MV-4-11 (cell line): ENCODE measurements around the gene SND1.

ENCODE experiments used
- DNase-seq: peaks from one replicate; lab custom pipeline; 2025; lab: John Stamatoyannopoulos, UW

The SND1 gene

DNA sequence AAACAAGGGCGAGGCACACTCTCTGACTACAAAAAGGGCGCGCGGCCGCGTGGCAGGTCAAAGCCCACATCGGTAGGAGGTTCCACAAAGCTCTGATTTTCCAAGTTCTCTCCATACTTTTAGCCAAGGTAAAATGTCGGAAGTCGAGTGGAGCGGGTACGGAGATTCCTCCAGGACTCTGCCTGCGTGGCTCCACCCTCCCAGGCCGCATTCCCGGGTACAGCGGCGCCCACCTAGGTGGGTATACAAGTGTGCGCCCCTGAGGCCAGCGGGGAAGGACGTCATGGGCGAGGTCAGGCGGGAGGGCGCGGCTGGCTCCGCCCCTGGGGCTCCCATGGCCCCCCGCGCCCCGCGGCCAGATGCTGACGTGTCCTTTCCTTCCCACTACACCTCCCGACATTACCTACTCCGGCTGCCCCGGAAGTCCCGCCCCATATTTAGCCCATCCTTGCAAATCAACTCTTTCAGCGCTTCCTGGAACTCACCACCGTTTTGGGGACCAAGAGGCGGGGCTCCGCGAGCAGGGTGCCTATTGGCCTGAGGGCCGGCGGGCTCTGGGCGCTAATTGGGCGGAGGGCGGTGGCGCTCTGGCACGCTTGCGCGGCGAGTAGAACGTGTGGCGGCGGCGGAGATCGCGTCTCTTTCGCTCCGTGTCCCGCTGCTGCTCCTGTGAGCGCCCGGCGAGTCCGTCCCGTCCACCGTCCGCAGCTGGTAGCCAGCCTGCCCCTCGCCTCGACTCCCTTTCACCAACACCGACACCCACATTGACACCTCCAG is at the start of gene SND1:
SND1 (plus strand) TSS at position 639 of the 777 bp plus-strand sequence. CDS start 180 bp downstream, outside the sequence.
- peak; percentile 99 for DNase-seq

GRCh38 chr7:127608446-127608845 is 43.5 kb upstream of the SND1 start:
- DNase-seq, result no peak

GRCh38 chr7:127609297-127609696 is 42.7 kb upstream of the SND1 start:
- DNase-seq, result no peak

GRCh38 chr7:127612263-127612662 is 39.7 kb upstream of the SND1 start:
- DNase-seq, result no peak

GRCh38 chr7:127616724-127617123 is 35.3 kb upstream of the SND1 start:
- no peak for DNase-seq

DNA sequence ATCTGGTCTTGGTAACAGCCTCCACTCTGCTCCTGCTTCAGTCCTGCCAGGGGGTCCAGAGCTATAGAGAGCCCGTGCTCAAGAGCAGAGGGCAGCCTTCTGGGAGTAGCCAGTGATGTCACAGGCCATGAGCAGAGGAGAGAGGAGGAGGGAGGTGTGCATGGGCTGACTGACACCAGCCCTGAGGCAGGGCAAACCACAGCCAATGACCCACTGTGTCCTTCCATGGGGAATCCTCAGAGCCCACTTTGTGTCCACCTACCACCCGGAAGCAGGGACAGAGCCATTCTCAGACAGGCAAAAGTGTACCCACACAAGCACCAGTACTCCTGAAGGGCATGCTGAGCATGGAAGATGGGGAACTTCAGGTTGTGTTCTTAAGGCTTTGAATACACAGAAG is 34.0 kb upstream of the SND1 start, which contains the start of gene PAX4:
PAX4 (minus strand) TSS at position 101 of the 400 bp plus-strand sequence. CDS start 2,214 bp downstream, outside the sequence.
- DNase-seq, result no peak

GRCh38 chr7:127618775-127619174 is 33.2 kb upstream of the SND1 start:
- no peak for DNase-seq

- no peak for DNase-seq
Observed at GRCh38 chr7:127619681-127620405, 32.2 kb upstream of the SND1 start.

DNA sequence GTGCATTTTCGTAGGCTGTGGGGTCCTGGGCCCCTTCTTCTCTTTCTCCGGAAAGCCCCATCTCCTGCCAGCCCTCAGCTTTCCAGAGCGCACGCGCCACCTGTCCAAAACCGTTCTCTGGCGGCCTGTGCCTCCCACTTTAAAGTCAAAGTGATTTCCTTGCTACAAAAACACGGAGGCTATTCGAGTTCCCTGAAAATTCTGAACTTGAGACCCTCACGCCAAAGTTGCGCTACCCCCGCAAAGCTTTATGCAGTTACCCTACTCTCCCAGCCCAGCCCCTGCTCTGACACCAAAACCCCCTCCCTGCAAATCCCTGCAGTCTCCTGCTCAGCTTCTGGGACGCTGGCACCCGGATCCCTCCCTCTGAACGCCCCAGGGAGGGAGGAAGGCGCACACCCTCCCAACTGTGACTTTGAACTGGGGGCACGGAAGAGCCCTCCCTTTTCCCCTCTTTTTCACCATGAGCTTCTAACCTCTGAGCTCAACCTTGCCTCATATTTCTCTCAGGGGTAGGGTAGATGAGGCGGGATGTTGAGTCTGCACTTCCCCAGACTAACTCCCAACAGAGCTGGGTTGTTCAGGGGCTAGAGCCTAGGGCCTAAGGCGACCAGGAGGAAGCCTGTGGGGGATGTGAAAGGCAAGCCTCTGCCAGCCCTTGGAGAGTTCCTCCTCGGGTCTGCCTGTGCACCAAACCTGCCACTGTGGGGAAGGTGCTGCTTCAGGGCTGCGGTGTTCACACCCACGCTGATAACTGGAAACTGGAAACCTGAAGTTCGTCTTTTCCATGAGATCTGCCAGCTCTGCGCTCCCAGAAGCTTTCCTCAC is 31.4 kb upstream of the SND1 start:
- DNase-seq, result peak; percentile 48

GRCh38 chr7:127625331-127625730 is 26.7 kb upstream of the SND1 start:
- peak; percentile 3 for DNase-seq

DNA sequence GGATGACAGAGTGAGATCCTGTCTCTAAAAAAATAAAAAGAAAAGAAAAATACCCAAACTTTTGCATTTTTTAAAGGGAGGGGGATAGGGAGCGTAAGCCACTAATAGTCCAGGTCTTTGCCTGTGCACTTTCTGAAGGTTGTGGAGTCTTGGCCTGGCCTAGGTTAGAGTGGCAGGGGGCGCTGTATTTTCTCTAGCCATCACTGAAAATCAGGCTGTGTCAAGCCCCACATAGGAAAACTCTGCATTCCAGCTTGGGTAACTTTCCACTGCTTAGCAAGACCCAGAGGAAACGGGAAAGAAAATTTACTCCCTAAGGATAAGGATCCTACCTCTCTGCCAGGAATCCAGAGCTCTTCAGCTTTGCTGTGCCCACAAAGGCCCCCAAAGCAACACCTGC is 23.5 kb upstream of the SND1 start:
- DNase-seq, result no peak

DNA sequence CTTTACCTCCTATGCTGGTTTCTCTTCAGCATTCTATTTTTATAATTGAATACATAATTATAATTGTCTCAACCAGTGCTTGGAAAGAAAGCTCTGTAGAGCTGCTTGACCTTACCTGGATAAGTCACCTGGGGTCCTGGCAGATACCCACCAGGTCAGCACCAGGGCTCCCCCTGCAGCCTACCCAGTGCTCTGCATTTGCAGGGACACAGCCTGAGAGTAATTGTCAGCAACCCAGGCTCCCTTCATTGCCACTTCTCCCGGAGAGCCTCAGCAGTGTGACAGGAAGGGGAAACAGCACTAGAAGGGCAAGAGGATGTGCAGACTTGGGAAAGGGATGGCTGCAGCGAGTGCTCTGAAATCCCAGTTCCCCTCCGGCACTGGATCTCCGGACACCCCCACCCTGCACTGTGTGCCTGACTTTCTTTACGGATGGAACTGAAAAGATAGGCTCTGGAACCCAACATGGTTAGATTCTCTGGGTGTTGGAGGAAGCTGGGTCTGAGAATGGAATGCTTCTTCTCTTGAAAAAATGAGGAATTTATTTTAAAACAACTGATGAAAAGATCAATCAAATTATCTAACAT is 22.6 kb upstream of the SND1 start:
- DNase-seq, result peak; percentile 28

DNA sequence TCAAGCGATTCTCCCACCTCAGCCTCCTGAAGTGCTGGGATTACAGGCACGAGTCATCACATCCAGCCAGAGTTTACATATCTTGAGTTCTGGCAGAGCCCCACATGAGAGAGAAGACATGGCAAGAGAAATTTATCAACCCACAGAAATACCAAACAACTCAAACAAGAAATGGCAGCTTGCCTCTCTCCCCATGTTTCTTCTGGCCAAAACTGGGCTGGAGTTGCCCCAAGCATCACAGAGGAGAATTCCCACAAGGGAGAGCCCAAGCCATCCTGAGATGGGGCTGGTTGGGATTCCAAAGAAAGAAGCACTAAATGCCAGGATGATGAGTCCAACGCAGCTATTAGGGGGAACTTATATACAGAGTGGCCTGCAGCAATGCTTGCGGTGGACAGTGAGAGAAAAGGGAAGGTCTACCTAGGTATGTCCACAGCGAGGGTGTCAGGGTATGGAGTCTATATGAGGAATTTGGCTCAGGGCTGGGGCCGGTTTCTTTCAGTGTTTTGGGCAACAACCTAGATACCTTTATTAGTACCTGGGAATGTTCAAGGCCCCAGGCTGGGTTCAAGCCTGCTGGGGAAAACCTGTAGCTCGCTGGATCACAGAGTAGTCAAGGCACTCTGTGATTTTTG is 19.6 kb upstream of the SND1 start:
- no peak for DNase-seq

DNA sequence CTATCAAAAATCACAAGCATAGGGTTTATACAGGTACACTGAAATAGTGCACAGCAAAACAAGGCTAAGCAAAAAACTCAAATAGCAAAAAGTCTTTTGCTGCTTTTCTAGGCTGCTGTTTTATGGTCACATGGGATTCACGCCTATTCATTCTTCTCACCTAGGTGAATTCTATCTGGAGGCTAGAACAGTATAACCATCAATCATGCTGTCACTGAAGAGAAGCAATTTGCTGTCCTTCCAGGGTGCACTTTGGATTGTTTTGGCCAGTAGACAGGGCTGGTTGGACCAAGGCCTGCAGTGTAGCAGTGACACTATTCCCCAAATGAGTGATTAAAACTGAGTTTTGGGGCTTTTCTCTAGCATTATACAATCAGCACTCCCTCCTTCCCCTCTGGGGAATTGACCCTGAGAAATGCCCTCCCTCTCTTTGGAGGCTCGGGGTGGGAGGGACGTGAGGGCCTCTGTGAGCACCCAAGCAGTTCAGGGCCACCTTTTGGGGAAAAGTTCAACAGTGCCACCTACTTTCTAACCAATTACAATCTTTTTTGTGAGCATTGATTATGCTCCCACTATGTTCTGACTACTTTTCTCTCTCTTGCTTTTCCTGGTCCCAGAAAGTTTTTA is 16.2 kb upstream of the SND1 start:
- DNase-seq, result no peak

- no peak for DNase-seq
Observed at GRCh38 chr7:127638197-127638596, 13.8 kb upstream of the SND1 start.

GRCh38 chr7:127644484-127644883 is 7.5 kb upstream of the SND1 start:
- DNase-seq, result no peak

DNA sequence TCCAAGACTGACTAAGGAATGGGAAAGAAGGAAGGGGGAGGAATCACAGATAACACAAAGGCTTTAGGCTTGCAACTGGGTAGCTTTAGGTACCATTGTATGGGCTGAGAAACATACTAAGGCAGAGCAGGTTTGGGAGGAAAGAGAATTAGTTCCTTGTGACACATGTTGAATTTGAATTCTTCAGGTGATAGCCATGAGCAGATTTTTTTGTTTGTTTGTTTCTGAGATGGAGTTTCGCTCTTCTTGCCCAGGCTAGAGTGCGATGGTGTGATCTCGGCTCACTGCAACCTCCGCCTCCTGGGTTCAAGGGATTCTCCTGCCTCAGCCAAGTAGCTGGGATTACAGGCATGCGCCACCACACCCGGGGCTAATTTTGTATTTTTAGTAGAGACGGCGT is 4.4 kb upstream of the SND1 start:
- no peak for DNase-seq

DNA sequence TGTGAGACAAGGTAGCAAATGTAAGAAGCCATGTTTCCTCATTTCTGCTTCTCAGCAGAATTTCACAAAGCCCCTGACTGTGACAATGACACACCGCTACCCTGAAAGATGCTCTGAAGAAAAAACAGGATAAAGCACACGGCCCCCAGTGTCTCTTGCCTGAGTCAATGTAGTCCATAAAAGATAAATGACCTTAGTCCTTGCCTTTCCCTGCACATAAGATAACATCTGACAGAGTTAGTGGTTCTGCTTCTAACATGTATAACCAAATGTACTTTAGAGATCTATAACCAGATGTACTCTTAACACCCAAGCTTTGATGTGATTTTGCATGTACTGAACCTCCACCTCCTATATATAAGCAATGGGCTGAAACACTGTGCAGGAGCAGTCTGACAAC is 3.0 kb upstream of the SND1 start:
- peak; percentile 15 for DNase-seq

DNA sequence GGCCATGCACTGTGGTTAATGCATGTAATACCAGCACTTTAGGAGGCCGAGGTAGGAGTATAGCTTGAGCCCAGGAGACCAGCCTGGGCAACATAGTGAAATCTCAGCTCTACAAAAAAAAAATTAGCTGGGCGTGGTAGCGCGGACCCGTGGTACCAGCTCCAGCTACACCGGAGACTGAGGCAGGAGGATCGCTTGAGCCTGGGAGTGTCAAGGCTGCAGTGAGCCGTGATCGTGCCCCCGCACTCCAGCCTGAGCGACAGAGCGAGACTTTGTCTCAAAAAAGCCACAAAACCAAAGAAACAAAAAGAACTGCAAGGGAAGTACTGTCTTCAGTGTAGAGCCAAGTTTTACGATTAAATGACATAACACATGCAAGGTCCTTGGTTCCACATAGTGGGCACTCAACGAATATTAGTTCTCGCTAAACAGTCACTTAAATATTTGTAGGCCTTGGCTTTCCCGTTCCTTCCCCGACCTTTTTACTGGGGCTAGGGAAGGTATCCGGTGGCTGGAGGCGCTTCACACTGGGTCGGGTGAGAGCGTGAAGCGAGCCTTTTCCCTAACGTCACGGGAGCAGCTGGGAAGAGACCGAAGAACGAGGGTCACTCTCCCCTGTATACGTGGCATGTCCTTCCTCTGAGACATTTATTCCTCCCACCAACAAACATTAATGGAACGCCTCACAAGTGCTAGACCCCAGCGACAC is 993 bp upstream of the SND1 start:
- peak; percentile 24 for DNase-seq
